AG04449 (cell line): ENCODE data around the gene IFT52.

Source experiments
- CTCF ChIA-PET: fragments of 350-600 bp; formaldehyde crosslinking; extraction: SDS; loops from one replicate; lab custom pipeline; 2021; ENCODE audit warnings: antibody characterized with exemption; lab: Yijun Ruan, JAX
- POLR2A ChIA-PET: fragments of 400-600, 350-600 bp; formaldehyde crosslinking; extraction: SDS; loops from one replicate; lab custom pipeline; 2020; ENCODE audit warnings: antibody characterized with exemption, inconsistent platforms; lab: Yijun Ruan, JAX
- DNase-seq: peaks from one replicate; pipeline ENCODE4 v3.0.0-alpha.2; 2010; ENCODE audit warnings: low read depth, low spot score
- H3K4me3 ChIP-seq: 2 replicates; pipeline ENCODE4 v1.5.1; 2011; ENCODE audit warnings: low read depth, mild to moderate bottlenecking, control low read depth, low read length
- CTCF ChIP-seq: IDR thresholded peaks from one replicate; pipeline ENCODE4 v1.5.1; 2011; ENCODE audit warnings: mild to moderate bottlenecking, moderate library complexity, low read length, control low read depth, inconsistent platforms; ENCODE audit not compliant: insufficient read depth; ENCODE audit errors: missing control alignments

Gene IFT52

GRCh38 chr20:43590392-43591303 lies at the start of gene IFT52:
IFT52 (plus strand) TSS chr20:43590937; CDS start chr20:43594699, 3,762 bp downstream.
- ChIA-PET CTCF (interaction anchor here (1.0 to 1.2 kb wide), 3 partner anchors 52 to 54 kb away, joined by 3 to 6 read pairs (median 5); no protein-coding TSS in a partner anchor), POLR2A (interaction anchor here (0.6 to 1.3 kb wide), 4 partner anchors 33 to 1088 kb away, joined by 3 to 9 read pairs (median 4); partner anchors contain the start of gene SRSF6)
- no peak for TF ChIP-seq CTCF
- DNase-seq, result peak; percentile 40
- H3K4me3 ChIP-seq, result peak within 1 kb of the TSS; percentile 96

DNA sequence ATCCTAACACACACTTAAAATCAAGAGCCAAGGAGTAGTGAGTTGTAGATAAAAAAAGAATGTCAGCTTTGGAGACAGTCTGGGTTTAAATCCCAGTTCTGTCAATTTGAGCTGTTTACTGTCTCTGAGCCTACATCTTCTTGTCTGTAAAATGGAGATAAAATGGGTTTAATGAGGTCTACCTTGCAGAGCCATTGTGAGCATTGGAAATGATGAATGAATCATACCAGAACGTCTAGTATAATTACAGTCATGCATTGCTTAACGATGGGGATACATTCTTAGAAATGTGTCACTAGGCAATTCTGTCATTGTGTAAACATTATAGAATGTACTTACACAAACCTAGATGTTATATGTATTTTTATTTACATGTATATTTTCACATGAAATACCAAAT lies 49.5 kb upstream of the IFT52 start:
- no peak overlapping the region for H3K4me3 ChIP-seq
- ChIA-PET CTCF (interaction anchor here (1.2 to 10.0 kb wide), 8 partner anchors 8 to 551 kb away, joined by 3 to 112 read pairs (median 6); no protein-coding TSS in a partner anchor), POLR2A (no interaction called here)
- TF ChIP-seq CTCF, result no peak
- no peak for DNase-seq

DNA sequence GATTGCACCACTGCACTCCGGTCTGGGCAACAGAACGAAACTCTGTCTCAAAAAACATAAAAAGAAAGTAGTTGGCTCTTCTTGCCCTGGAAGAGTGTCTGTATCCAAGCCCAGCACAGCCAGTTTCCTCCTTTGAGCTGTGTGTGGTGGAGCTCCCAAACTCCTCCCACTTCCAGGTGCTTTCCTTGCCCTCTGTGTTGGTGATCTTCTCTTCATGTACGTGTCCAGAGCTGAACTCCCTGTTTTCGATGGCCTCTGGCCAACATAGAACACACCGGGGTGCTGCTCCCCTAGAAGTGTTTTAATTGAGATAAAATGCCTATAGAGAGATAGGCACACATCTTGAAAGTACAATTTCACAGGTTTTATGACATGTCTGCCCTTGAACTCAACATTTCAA lies 48.6 kb upstream of the IFT52 start:
- no peak for DNase-seq
- H3K4me3 ChIP-seq, result no peak overlapping the region
- CTCF ChIA-PET, result interaction anchor here (1.3 to 4.1 kb wide), 3 partner anchors 9 to 550 kb away, joined by 3 to 17 read pairs (median 5); no protein-coding TSS in a partner anchor
- TF ChIP-seq CTCF, result no peak
- POLR2A ChIA-PET, result no interaction called here

DNA sequence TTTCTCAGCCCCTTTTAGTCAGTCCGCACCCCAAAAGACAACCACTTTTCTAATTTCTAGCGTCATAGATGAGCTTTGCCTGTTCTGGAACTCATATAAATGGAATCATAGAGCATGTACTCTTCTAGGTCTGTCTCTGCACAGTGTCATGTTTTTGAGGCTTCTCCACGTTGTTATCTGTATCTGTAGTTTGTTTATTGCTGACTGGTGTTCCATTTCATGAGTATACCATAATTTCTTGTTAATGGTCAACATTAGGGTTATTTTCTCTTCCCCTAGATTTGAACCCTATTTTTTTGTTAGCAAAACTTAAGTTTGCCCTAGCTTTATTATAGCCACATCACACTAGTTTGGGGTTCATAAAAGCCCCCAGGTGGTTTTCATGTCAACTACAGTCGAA lies 48.1 kb upstream of the IFT52 start:
- DNase-seq, result no peak
- ChIA-PET CTCF (interaction anchor here (0.5 to 4.1 kb wide), 4 partner anchors 10 to 772 kb away, joined by 3 to 17 read pairs (median 3); no protein-coding TSS in a partner anchor), POLR2A (no interaction called here)
- TF ChIP-seq CTCF, result no peak
- H3K4me3 ChIP-seq, result no peak overlapping the region

- no peak for TF ChIP-seq CTCF
- no peak overlapping the region for H3K4me3 ChIP-seq
- no peak for DNase-seq
- ChIA-PET CTCF (interaction anchor here (0.5 to 4.1 kb wide), 4 partner anchors 10 to 772 kb away, joined by 3 to 17 read pairs (median 3); no protein-coding TSS in a partner anchor), POLR2A (no interaction called here)
These were observed 47.6 kb upstream of the IFT52 start for GRCh38 chr20:43543138-43543537.

GRCh38 chr20:43544501-43544900 lies 46.2 kb upstream of the IFT52 start:
- H3K4me3 ChIP-seq, result no peak overlapping the region
- no peak for TF ChIP-seq CTCF
- no peak for DNase-seq
- ChIA-PET CTCF (no interaction called here), POLR2A (no interaction called here)
